Astrocyte of the spinal cord (primary cell): ENCODE measurements around the gene MAP2K3.
"Not testable (repeated sequence)": the region's sequence is repeated elsewhere in the genome, so short reads cannot be mapped to it uniquely, and the experiment has no call there.

Experiments used
- DNase-seq: peaks from one replicate; pipeline ENCODE4 v3.0.0; 2011; ENCODE audit warnings: low read depth, low spot score
- H3K4me3 ChIP-seq: 2 replicates; pipeline ENCODE4 v1.5.1; 2011; ENCODE audit warnings: low read depth, mild to moderate bottlenecking, low read length, moderate library complexity
- in situ Hi-C: cut with HindIII; loops from 2 replicates; pipeline ENCODE4 v1.10.0; 2017; ENCODE audit warnings: low sequenced_read_pairs
- TF ChIP-seq, protein P1 (sequence below): IDR thresholded peaks from 2 replicates; pipeline ENCODE4 v1.5.1; 2012; ENCODE audit warnings: low read depth, mild to moderate bottlenecking, low read length, inconsistent platforms

MAP2K3 gene

DNA sequence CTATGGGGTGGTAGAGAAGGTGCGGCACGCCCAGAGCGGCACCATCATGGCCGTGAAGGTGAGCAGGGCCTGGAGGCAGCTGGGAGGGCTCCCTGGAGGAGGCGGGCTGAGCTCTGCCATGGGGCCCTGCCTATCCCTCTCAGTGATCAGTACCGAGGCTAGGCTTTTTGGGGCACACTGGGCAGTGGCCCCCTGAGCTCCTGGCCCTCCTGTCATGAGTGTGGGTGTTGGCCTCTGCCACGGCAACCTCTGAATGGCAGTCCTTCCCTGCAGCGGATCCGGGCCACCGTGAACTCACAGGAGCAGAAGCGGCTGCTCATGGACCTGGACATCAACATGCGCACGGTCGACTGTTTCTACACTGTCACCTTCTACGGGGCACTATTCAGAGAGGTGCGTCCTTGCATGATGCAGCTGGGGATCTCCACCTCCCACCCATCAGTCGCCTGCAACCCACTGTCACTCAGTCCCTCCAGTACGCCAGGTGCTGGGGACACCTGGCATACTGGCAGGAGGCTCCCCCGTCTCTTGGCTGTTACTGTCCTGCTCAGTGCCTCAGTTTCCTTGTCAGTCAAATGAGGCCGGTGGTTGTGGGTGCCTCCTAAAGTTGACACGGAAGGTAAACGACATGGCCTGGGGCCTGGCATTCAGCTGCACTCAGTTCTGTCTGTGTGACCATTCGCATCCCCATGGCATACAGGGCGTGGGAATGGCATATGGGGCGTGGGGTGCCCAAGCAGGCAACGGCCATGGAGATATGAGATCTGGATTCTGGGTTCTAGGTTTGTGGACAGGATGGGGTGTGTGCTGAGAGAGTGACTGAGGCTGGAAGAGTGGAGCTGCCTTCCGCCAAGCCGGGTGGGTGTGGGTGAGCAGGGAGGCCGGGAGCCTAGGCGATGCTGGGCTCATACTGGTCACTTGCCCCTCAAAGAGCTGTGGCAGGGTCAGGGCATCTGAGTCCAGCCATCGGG lies 16.4 kb downstream of the MAP2K3 start:
- DNase-seq = no peak
- TF ChIP-seq, protein P1, sequence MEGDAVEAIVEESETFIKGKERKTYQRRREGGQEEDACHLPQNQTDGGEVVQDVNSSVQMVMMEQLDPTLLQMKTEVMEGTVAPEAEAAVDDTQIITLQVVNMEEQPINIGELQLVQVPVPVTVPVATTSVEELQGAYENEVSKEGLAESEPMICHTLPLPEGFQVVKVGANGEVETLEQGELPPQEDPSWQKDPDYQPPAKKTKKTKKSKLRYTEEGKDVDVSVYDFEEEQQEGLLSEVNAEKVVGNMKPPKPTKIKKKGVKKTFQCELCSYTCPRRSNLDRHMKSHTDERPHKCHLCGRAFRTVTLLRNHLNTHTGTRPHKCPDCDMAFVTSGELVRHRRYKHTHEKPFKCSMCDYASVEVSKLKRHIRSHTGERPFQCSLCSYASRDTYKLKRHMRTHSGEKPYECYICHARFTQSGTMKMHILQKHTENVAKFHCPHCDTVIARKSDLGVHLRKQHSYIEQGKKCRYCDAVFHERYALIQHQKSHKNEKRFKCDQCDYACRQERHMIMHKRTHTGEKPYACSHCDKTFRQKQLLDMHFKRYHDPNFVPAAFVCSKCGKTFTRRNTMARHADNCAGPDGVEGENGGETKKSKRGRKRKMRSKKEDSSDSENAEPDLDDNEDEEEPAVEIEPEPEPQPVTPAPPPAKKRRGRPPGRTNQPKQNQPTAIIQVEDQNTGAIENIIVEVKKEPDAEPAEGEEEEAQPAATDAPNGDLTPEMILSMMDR = no peak
- in situ Hi-C loops = no loop called here
- no peak overlapping the region for H3K4me3 ChIP-seq

GRCh38 chr17:21301593-21302550 lies 17.4 kb downstream of the MAP2K3 start:
- TF ChIP-seq, protein P1 = no peak
- no peak overlapping the region for H3K4me3 ChIP-seq
- in situ Hi-C loops = no loop called here
- DNase-seq = no peak

DNA sequence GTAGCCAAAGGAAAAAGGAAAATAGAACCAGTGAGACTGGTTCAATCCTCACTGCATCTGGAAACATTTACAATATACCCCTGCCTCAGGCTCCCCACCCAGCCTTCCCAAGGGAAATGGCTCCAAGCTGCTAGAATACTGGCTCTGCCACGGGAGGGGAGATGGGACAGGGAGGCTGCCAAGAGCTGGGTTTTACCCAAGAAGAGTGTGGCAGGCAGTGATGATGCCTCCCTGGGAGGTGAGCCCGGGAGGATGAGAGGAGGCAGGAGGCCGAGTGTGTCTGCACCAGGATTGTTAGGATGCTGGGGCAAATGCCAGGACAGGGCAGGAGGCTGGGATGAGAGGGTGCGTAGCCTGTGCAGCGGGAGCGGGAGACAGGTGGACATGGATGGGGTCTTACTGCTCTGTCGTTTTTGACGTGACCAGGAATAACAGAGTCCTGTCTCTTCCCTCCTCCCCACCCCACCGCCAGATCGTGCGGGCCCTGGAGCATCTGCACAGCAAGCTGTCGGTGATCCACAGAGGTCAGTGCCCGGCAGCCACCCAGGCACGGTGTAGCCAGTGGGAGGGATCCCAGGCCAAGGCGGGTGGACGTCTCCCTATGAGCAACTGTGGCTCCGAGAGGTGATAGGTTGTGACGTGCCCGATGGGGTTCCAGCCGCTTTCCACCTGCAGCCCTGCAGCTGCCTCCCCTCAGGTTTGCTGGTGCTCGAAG lies 18.4 kb downstream of the MAP2K3 start:
- DNase-seq = no peak
- H3K4me3 ChIP-seq = no peak overlapping the region
- in situ Hi-C loops = no loop called here
- TF ChIP-seq, protein P1 = no peak

GRCh38 chr17:21303441-21304065 lies 19.0 kb downstream of the MAP2K3 start:
- no peak overlapping the region for H3K4me3 ChIP-seq
- in situ Hi-C loops = no loop called here

DNA sequence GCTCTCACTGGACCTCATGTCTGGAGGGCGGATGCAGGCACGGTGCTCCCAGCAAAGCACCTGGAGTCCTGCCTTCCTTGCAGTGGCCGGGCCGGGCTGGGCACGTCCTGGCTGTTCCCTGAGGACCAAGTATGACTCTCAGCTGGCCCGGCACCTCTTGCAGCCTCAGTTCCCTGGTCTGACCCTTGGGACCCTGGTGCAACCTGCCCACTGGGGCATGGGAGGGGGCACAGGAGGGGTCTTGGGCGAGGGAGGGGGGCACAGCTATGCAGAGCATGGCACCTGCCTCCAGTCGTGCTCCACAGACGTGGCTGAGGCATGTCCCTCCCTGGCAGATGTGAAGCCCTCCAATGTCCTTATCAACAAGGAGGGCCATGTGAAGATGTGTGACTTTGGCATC lies 19.6 kb downstream of the MAP2K3 start:
- in situ Hi-C loops = no loop called here
- no peak for DNase-seq

More at GRCh38 chr17:21303441-21304065, 19.0 kb downstream of the MAP2K3 start:
- TF ChIP-seq, protein P1 = no peak
- DNase-seq = no peak

GRCh38 chr17:21304551-21305151 lies 20.1 kb downstream of the MAP2K3 start:
- in situ Hi-C loops, DNase-seq, H3K4me3 ChIP-seq: not testable (repeated sequence)

More for the DNA sequence above, 19.6 kb downstream of the MAP2K3 start:
- TF ChIP-seq, protein P1 = no peak
- H3K4me3 ChIP-seq = no peak overlapping the region

GRCh38 chr17:21305431-21306180 lies 21.1 kb downstream of the MAP2K3 start:
- H3K4me3 ChIP-seq, in situ Hi-C loops, DNase-seq: not testable (repeated sequence)

DNA sequence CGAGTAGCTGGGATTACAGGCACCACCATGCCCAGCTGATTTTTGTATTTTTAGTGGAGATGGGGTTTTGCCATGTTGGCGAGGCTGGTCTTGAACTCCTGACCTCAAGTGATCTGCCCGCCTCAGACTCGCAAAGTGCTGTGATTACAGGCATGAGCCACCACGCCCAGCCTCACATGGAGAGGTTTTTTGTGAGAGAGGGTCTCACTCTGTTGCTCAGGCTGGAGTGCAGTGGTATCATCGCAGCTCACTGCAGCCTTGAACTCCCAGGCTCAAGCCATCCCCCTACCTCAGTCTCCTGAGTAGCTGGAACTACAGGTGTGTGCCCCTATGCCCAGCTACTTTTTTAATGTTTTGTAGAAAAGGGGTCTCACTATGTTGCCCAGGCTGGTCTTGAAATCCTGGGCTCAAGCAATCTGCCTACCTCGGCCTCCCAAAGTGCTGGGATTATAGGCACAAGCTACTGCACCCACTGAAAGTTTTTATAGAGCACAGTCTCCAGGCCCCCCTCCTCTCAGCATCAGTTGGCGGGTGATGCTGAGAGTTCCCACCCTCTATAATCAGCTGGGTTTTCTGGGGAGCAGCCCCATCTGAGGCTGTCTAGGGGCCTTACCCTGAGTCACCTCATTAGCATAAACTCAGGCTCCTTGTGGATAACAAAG lies 22.2 kb downstream of the MAP2K3 start:
- in situ Hi-C loops, DNase-seq, H3K4me3 ChIP-seq: not testable (repeated sequence)

DNA sequence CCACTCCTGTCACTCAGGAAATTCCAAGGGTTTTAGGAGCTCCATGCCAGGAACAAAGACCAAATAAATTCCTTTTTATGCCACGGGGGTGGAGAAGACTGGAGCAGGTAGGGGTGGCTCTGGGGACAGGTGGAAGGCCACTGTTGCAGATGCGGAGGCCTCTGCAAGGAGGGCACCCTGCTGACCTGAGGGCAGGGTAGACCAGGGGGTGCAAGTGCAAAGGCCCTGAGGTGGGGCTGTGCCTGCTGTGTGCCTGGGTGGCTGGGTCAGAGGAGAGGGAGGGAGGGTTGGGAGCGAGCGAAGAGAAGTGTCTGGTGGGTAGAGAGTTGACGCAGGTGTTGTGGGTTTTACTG lies 22.7 kb downstream of the MAP2K3 start:
- H3K4me3 ChIP-seq, in situ Hi-C loops, DNase-seq: not testable (repeated sequence)
